GM10266 (cell line): ENCODE data around the gene CFAP43.
"Not testable (repeated sequence)": the region's sequence is repeated elsewhere in the genome, so short reads cannot be mapped to it uniquely, and the experiment has no call there.

Experiments
- DNase-seq: peaks from one replicate; pipeline ENCODE4 v3.0.0; 2012; ENCODE audit errors: extremely low spot score
- CTCF ChIP-seq: IDR thresholded peaks from 2 replicates; pipeline ENCODE4 v1.5.1; 2012; ENCODE audit warnings: mild to moderate bottlenecking, low read depth; ENCODE audit not compliant: control insufficient read depth, insufficient read depth; ENCODE audit errors: missing control alignments

CFAP43 gene

GRCh38 chr10:104247513-104248146 lies 15.5 kb upstream of the CFAP43 start:
- TF ChIP-seq CTCF, result no peak
- no peak for DNase-seq

GRCh38 chr10:104246976-104247375 lies 14.8 kb upstream of the CFAP43 start:
- no peak for TF ChIP-seq CTCF
- DNase-seq, result no peak

- no peak for DNase-seq
These were observed 13.0 kb upstream of the CFAP43 start for GRCh38 chr10:104245066-104245632.

GRCh38 chr10:104243512-104243911 lies 11.3 kb upstream of the CFAP43 start:
- TF ChIP-seq CTCF, result no peak
- DNase-seq, result no peak

More at GRCh38 chr10:104245066-104245632, 13.0 kb upstream of the CFAP43 start:
- no peak for TF ChIP-seq CTCF

- not testable (repeated sequence) for DNase-seq
These were observed 10.8 kb upstream of the CFAP43 start for GRCh38 chr10:104243009-104243408.

GRCh38 chr10:104242545-104242944 lies 10.4 kb upstream of the CFAP43 start:
- DNase-seq, result no peak
- TF ChIP-seq CTCF, result no peak

GRCh38 chr10:104240078-104240477 lies 7.9 kb upstream of the CFAP43 start:
- no peak for TF ChIP-seq CTCF
- no peak for DNase-seq

GRCh38 chr10:104235801-104236200 lies 3.6 kb upstream of the CFAP43 start:
- no peak for DNase-seq
- no peak for TF ChIP-seq CTCF
